ENCODE measurements around the gene RASSF7. TPM values are rescaled to one million over a fixed set of nuclear protein-coding genes. Genes with fewer than 3 reads are reported as not detected.

Gene RASSF7
- total and polyA plus RNA-seq, 7 experiments from 2014 or later: 20.0 to 45.4 (median 35.5) TPM

GRCh38 chr11:528166-528814 is 32.5 kb upstream of the RASSF7 start:
- Mint-ChIP-seq H3K27me3 (no peaks in the 10 kb centered on the region), H3K36me3 (peaks cover 0 to 6% (median 0%) of the 10 kb centered on the region in 5 donors), H3K9me3 (no peaks in the 10 kb centered on the region), H3K4me3 (no peak overlapping the region), H3K4me1 (no peaks in the 10 kb centered on the region), H3K27ac (no peak overlapping the region)
- Histone ChIP-seq H3K9me3 (ENCODE audit: control insufficient read depth in 2 of 3, low read length in 3 of 3) (no peaks in the 10 kb centered on the region), H3K4me1 (ENCODE audit: control insufficient read depth in 2 of 2, insufficient read depth in 2 of 2, low read length in 2 of 2) (no peaks in the 10 kb centered on the region), H3K36me3 (ENCODE audit: control insufficient read depth in 2 of 3, insufficient read depth in 3 of 3, low read length in 3 of 3) (peaks cover 0 to 24% (median 0%) of the 10 kb centered on the region in 3 experiments), H3K4me3 (ENCODE audit: low read length) (no peak overlapping the region), H3K27me3 (ENCODE audit: control insufficient read depth in 2 of 2, insufficient read depth in 2 of 2, low read length in 2 of 2) (no peaks in the 10 kb centered on the region), H3K27ac (ENCODE audit: low read depth, low read length) (no peak overlapping the region)
- POLR2A ChIA-PET: no interaction called here
- DNase-seq (no peak), ATAC-seq (no peak)
- intact Hi-C loops (cut with micrococcal nuclease): no loop called here
- CTCF ChIA-PET: no interaction called here

GRCh38 chr11:528815-529727 is 31.7 kb upstream of the RASSF7 start:
- peaks cover 0 to 30% (median 0%) of the 10 kb centered on the region in 3 experiments for H3K36me3 ChIP-seq (ENCODE audit: control insufficient read depth in 2 of 3, insufficient read depth in 3 of 3, low read length in 3 of 3)
- no peaks in the 10 kb centered on the region for H3K27me3 ChIP-seq (ENCODE audit: control insufficient read depth in 2 of 2, insufficient read depth in 2 of 2, low read length in 2 of 2)
- peaks cover 0 to under 1% of the 10 kb centered on the region in 2 donors for H3K4me1 ChIP-seq (ENCODE audit: control insufficient read depth in 2 of 2, insufficient read depth in 2 of 2, low read length in 2 of 2)
- Mint-ChIP-seq H3K27me3 (no peaks in the 10 kb centered on the region), H3K36me3 (peaks cover 0 to 6% (median 0%) of the 10 kb centered on the region in 5 donors), H3K4me1 (peaks cover 0 to 3% (median 0%) of the 10 kb centered on the region in 7 donors), H3K9me3 (no peaks in the 10 kb centered on the region), H3K27ac (no peak overlapping the region), H3K4me3 (no peak overlapping the region)
- no peak overlapping the region for H3K4me3 ChIP-seq (ENCODE audit: low read length)
- H3K27ac ChIP-seq (ENCODE audit: low read depth, low read length): no peak overlapping the region
- ChIA-PET POLR2A (no interaction called here), CTCF (no interaction called here)
- no peak for DNase-seq
- no peak for ATAC-seq
- intact Hi-C loops (cut with micrococcal nuclease): no loop called here
- H3K9me3 ChIP-seq (ENCODE audit: control insufficient read depth in 2 of 3, low read length in 3 of 3): no peaks in the 10 kb centered on the region

GRCh38 chr11:529728-530411 is 30.9 kb upstream of the RASSF7 start:
- no peaks in the 10 kb centered on the region for H3K27me3 Mint-ChIP-seq
- H3K27me3 ChIP-seq (ENCODE audit: control insufficient read depth in 2 of 2, insufficient read depth in 2 of 2, low read length in 2 of 2): no peaks in the 10 kb centered on the region
- peaks cover 0 to 3% (median 0%) of the 10 kb centered on the region in 7 donors for H3K4me1 Mint-ChIP-seq
- H3K4me3 Mint-ChIP-seq: no peak overlapping the region
- ATAC-seq: no peak
- POLR2A ChIA-PET: no interaction called here
- H3K36me3 Mint-ChIP-seq: peaks cover 0 to 6% (median 0%) of the 10 kb centered on the region in 5 donors
- H3K36me3 ChIP-seq (ENCODE audit: control insufficient read depth in 2 of 3, insufficient read depth in 3 of 3, low read length in 3 of 3): peaks cover 0 to 30% (median 0%) of the 10 kb centered on the region in 3 experiments
- CTCF ChIA-PET: no interaction called here
- H3K4me1 ChIP-seq (ENCODE audit: control insufficient read depth in 2 of 2, insufficient read depth in 2 of 2, low read length in 2 of 2): peaks cover 5 to 6% of the 10 kb centered on the region in 2 donors
- no peak overlapping the region for H3K4me3 ChIP-seq (ENCODE audit: low read length)
- intact Hi-C loops (cut with micrococcal nuclease): no loop called here
- H3K27ac ChIP-seq (ENCODE audit: low read depth, low read length): no peak overlapping the region
- H3K27ac Mint-ChIP-seq: no peak overlapping the region
- no peak for DNase-seq
- H3K9me3 Mint-ChIP-seq: no peaks in the 10 kb centered on the region
- no peaks in the 10 kb centered on the region for H3K9me3 ChIP-seq (ENCODE audit: control insufficient read depth in 2 of 3, low read length in 3 of 3)

DNA sequence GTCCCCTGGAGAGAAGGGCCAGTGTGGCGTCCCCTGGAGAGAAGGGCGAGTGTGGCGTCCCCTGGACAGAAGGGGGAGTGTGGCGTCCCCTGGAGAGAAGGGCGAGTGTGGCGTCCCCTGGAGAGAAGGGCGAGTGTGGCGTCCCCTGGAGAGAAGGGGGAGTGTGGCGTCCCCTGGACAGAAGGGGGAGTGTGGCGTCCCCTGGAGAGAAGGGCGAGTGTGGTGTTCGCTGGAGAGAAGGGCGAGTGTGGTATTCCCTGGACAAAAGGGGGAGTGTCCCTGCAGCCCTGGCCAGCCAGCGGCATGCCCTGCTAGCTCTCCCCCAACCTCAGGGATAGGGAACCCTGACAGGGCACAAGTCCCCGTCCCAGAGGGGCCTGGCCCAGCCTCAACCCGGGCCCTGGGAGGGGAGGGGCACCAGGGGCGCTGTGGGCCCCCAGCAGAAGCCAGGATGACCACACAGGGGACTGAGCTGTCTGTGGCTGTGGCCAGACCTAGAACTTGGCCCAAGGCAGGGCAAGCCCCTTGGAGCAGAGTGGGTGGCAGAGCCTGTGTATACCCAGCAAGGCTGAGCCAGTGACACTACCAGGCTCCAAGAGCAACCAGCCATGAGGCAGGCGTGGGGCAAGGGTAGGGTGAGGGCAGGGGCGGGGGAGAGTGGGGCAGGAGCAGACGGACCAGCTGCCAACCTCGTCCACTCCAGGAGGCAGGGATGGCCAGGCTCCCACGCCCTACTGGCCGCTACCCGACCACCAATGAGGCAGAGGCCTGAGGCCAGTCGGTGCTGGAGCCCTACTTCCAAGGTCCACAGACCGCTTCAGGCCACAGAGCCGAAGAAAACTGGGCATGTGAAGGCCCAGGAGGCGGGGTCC is 29.6 kb upstream of the RASSF7 start:
- no peaks in the 10 kb centered on the region for H3K27me3 Mint-ChIP-seq
- POLR2A ChIA-PET: no interaction called here
- peaks cover 0 to 5% (median 2%) of the 10 kb centered on the region in 7 donors for H3K4me1 Mint-ChIP-seq
- intact Hi-C loops (cut with micrococcal nuclease): no loop called here
- no peaks in the 10 kb centered on the region for H3K27me3 ChIP-seq (ENCODE audit: control insufficient read depth in 2 of 2, insufficient read depth in 2 of 2, low read length in 2 of 2)
- no peaks in the 10 kb centered on the region for H3K9me3 Mint-ChIP-seq
- peaks cover 0 to 30% (median 0%) of the 10 kb centered on the region in 3 experiments for H3K36me3 ChIP-seq (ENCODE audit: control insufficient read depth in 2 of 3, insufficient read depth in 3 of 3, low read length in 3 of 3)
- ATAC-seq (no peak), DNase-seq (no peak)
- peaks cover 0 to 6% (median 0%) of the 10 kb centered on the region in 5 donors for H3K36me3 Mint-ChIP-seq
- H3K27ac Mint-ChIP-seq: no peak overlapping the region
- CTCF ChIA-PET: interaction anchor here (1.6 kb wide), 1 partner anchor 12 kb away, joined by 5 read pairs; no protein-coding TSS in a partner anchor
- no peak overlapping the region for H3K4me3 ChIP-seq (ENCODE audit: low read length)
- H3K9me3 ChIP-seq (ENCODE audit: control insufficient read depth in 2 of 3, low read length in 3 of 3): no peaks in the 10 kb centered on the region
- H3K27ac ChIP-seq (ENCODE audit: low read depth, low read length): no peak overlapping the region
- no peak overlapping the region for H3K4me3 Mint-ChIP-seq
- peaks cover 5 to 6% of the 10 kb centered on the region in 2 donors for H3K4me1 ChIP-seq (ENCODE audit: control insufficient read depth in 2 of 2, insufficient read depth in 2 of 2, low read length in 2 of 2)

DNA sequence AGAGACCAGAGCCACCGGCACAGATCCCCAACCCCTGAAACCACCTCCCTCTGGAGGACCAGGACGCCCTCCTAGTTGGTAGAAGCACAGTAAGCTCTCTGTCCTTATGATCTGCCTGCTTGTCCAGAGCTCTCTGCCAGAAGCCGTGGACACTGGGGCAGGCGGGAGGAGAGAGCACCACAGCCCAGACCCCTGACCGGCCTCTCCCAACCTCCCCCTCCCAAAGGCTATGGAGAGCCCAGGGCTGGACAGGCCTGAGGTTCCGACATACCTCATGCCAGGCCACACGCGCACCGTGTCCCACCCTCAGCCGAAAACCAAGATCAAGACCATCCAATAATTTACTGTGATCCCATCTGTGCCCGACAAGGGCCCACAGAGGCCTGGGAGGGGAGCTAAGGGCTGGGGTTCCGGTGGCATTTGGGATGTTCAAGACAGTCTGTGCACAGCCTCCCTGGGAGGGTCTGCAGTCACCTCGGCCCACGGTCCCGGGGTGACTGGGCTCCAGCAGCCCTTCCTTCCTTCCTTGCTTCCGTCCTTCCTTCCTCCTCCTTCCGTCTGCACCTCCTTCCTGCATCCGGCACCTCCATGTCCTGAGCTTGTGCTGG is 28.7 kb upstream of the RASSF7 start:
- H3K4me1 Mint-ChIP-seq: peaks cover 0 to 8% (median 5%) of the 10 kb centered on the region in 7 donors
- Histone ChIP-seq H3K4me3 (ENCODE audit: low read length) (no peak overlapping the region), H3K27ac (ENCODE audit: low read depth, low read length) (no peak overlapping the region), H3K4me1 (ENCODE audit: control insufficient read depth in 2 of 2, insufficient read depth in 2 of 2, low read length in 2 of 2) (peaks cover 11 to 12% of the 10 kb centered on the region in 2 donors), H3K9me3 (ENCODE audit: control insufficient read depth in 2 of 3, low read length in 3 of 3) (no peaks in the 10 kb centered on the region), H3K36me3 (ENCODE audit: control insufficient read depth in 2 of 3, insufficient read depth in 3 of 3, low read length in 3 of 3) (peaks cover 0 to 30% (median 0%) of the 10 kb centered on the region in 3 experiments), H3K27me3 (ENCODE audit: control insufficient read depth in 2 of 2, insufficient read depth in 2 of 2, low read length in 2 of 2) (no peaks in the 10 kb centered on the region)
- intact Hi-C loops (cut with micrococcal nuclease): no loop called here
- ATAC-seq (no peak), DNase-seq (no peak)
- CTCF ChIA-PET: interaction anchor here (1.6 kb wide), 1 partner anchor 13 kb away, joined by 5 read pairs; no protein-coding TSS in a partner anchor
- no peak overlapping the region for H3K27ac Mint-ChIP-seq
- peak overlapping the region in 1 of 10 donors; percentile 38 for H3K4me3 Mint-ChIP-seq
- H3K9me3 Mint-ChIP-seq: no peaks in the 10 kb centered on the region
- POLR2A ChIA-PET: interaction anchor here (0.7 to 1.3 kb wide), 2 partner anchors 26 to 226 kb away, joined by 3 to 4 read pairs; no protein-coding TSS in a partner anchor
- H3K27me3 Mint-ChIP-seq: no peaks in the 10 kb centered on the region
- H3K36me3 Mint-ChIP-seq: peaks cover 0 to 6% (median 0%) of the 10 kb centered on the region in 5 donors

All from naive thymus-derived CD4-positive, alpha-beta T cell (primary cell).